ENCODE data around the gene ADGRV1. TPM values are rescaled to one million over a fixed set of nuclear protein-coding genes. Genes with fewer than 3 reads are reported as not detected.

The ADGRV1 gene
- total and polyA plus RNA-seq, 2 donors (not counting 3 experiments of a cell fraction or from before 2014, with no cell fraction given) = 0.11 to 0.55 TPM

GRCh38 chr5:90530736-90531487 is 27.7 kb upstream of the ADGRV1 start:
- Histone ChIP-seq H3K9me1 (replicated peaks; ENCODE audit: control insufficient read depth, extremely low read depth, insufficient read depth, low read length) (no peaks in the 10 kb centered on the region), H3K36me3 (ENCODE audit: control insufficient read depth in 2 of 2, extremely low read depth in 1 of 2, insufficient read depth in 2 of 2, low read length in 2 of 2) (no peaks in the 10 kb centered on the region), H3K9ac (replicated peaks; ENCODE audit: extremely low read depth, insufficient read depth, low read length) (no peak overlapping the region), H3K4me2 (ENCODE audit: insufficient read depth, low read length) (peak overlapping the region; percentile 79), H3K27me3 (ENCODE audit: control insufficient read depth in 2 of 2, insufficient read depth in 2 of 2, low read length in 2 of 2) (peaks cover 8 to 38% of the 10 kb centered on the region in 2 experiments), H3K9me3 (replicated peaks; ENCODE audit: control insufficient read depth, insufficient read depth, low read length) (no peaks in the 10 kb centered on the region), H3K79me2 (ENCODE audit: control insufficient read depth, insufficient read depth, low read length) (peaks cover 34% of the 10 kb centered on the region), H2AFZ (ENCODE audit: low read depth, low read length) (no peak overlapping the region), H3K27ac (ENCODE audit: insufficient read depth, low read depth, low read length) (no peak overlapping the region), H3K4me3 (replicated peaks in 1 of 3; ENCODE audit: insufficient read depth in 1 of 3, low read depth in 1 of 3, low read length in 3 of 3) (no peak overlapping the region), H3K4me1 (ENCODE audit: control insufficient read depth, extremely low read depth, insufficient read depth, low read length) (peaks cover 16% of the 10 kb centered on the region), H4K20me1 (replicated peaks; ENCODE audit: control insufficient read depth, extremely low read depth, insufficient read depth, low read length) (no peaks in the 10 kb centered on the region)
- intact Hi-C loops (cut with micrococcal nuclease) = no loop called here
- ChIA-PET POLR2A (no interaction called here), CTCF (interaction anchor here (0.9 to 3.8 kb wide), 6 partner anchors 17 to 91 kb away, joined by 3 to 75 read pairs (median 6); partner anchors contain the start of genes MBLAC2 and POLR3G)
- TF ChIP-seq GATA2 (IDR thresholded peaks at IDR 0.05; ENCODE audit: insufficient read depth, insufficient read length, low read depth, low read length) = no peak
- TF ChIP-seq MYC (IDR thresholded peaks at IDR 0.05; ENCODE audit: low read depth, low read length) = no peak
- no peak for TF ChIP-seq EZH2 (IDR thresholded peaks at IDR 0.05; ENCODE audit: borderline replicate concordance, low read depth, low read length, severe bottlenecking)
- no peak for TF ChIP-seq MAX (IDR thresholded peaks at IDR 0.05; ENCODE audit: insufficient read depth, insufficient read length)
- TF ChIP-seq CTCF (IDR thresholded peaks at IDR 0.05; ENCODE audit: extremely low read depth in 1 of 2, insufficient read depth in 1 of 2, low read depth in 1 of 2, low read length in 2 of 2) = no peak
- TF ChIP-seq POLR2AphosphoS5 (IDR thresholded peaks at IDR 0.05; ENCODE audit: insufficient read depth, low read depth, low read length) = no peak
- TF ChIP-seq FOS (IDR thresholded peaks at IDR 0.05; ENCODE audit: borderline replicate concordance, insufficient read depth, low read length) = no peak
- no peak for TF ChIP-seq JUN (IDR thresholded peaks at IDR 0.05; ENCODE audit: borderline replicate concordance, insufficient read depth, insufficient read length, low read depth)
- no peak for FAIRE-seq
- no TSS peak for BruUV-seq (replicated peaks)
- no peak for DNase-seq (ENCODE audit: low read depth, low spot score)
- dilution Hi-C loops (cut with MboI; ENCODE audit: extremely low pct_ligation_motif_present, low sequenced_read_pairs) = no loop called here
